Measurements from ENCODE around the gene EEF1AKMT2. TPM values are rescaled to one million over a fixed set of nuclear protein-coding genes. Genes with fewer than 3 reads are reported as not detected.

EEF1AKMT2 gene
- polyA plus RNA-seq, 2 of the 4 experiments (the other 2 are of a cell fraction) = 23.5 to 28.1 TPM

DNA sequence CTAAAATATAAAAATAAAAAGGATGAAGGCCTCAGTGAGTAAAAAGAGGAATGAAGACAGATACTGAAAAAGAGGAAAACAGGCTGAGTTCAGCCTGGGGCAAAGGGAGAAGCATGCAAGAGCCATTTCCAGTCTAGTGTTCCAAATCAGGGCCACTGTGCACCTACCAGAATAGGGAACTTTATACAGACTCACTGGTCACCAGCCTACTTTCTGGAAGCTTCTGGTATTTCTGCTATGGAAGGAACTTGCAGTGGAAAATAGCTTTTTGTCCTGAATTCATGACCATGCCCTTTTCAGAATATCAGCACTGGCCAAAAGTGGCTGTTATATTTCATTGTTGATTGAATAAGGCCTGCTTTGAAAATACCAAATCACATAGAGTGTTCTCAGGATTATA is 38.8 kb upstream of the EEF1AKMT2 start:
- POLR2A ChIA-PET = no interaction called here

DNA sequence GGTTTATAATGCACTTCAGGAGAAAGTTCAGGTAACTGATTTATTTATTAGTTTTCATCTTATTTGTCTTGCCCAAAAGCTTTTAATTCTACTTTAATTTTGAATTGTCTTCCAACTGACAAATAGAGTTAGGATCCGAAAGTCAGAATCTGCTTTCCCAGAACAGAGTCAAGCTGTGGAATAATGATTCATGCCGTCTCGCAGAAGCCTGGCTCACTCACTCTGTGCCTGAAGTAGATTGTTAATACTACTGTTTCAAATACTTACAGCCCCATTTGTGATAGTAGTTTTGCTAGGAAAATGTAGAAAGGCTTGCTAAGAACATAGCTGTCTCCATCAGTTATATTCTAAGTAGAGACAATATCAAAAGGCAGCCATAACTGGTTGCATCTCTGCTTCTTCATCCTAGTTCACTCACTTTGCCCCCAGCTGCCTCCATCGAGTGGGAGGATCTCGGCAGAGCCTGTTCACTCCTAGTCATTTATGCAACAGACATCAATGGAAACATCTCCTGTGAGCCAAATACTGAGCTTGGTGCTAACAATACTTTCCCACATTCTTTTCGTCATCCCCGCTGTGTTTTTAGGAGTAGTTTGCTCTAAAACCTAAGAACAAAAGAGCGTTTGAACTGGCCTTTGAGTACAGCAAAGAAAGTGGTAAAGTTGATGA is 37.9 kb upstream of the EEF1AKMT2 start:
- WGBS (ENCODE audit: missing lambda C conversion rate) = 95% methylated on average over 8 of the region's 8 CpGs
- DNase-seq (ENCODE audit: low read depth in 1 of 2, low spot score in 1 of 2) (no peak), ATAC-seq (no peak), FAIRE-seq (no peak)
- Histone ChIP-seq H3K4me2 (no peak overlapping the region), H3K27ac (no peak overlapping the region), H3K9me3 (no peaks in the 10 kb centered on the region), H3K4me3 (no peak overlapping the region), H3K4me1 (no peaks in the 10 kb centered on the region)
- ChIA-PET POLR2A (no interaction called here), CTCF (interaction anchor here (0.9 to 1.3 kb wide), 3 partner anchors 13 to 300 kb away, joined by 3 read pairs; no protein-coding TSS in a partner anchor)
- TF ChIP-seq, protein P1, sequence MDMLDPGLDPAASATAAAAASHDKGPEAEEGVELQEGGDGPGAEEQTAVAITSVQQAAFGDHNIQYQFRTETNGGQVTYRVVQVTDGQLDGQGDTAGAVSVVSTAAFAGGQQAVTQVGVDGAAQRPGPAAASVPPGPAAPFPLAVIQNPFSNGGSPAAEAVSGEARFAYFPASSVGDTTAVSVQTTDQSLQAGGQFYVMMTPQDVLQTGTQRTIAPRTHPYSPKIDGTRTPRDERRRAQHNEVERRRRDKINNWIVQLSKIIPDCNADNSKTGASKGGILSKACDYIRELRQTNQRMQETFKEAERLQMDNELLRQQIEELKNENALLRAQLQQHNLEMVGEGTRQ (IDR thresholded peaks at IDR 0.05) = no peak
- no peak for TF ChIP-seq BHLHE40 (IDR thresholded peaks at IDR 0.05; ENCODE audit: low read depth, low read length)
- no peak for TF ChIP-seq HMGXB4 (CRISPR knock-in tag; IDR thresholded peaks at IDR 0.05; ENCODE audit: borderline replicate concordance)
- TF ChIP-seq CBX2 (IDR thresholded peaks at IDR 0.05; ENCODE audit: borderline replicate concordance, low read depth) = no peak
- no peak for TF ChIP-seq EHMT2 (IDR thresholded peaks at IDR 0.05; ENCODE audit: low read depth)
- TF ChIP-seq CEBPB (IDR thresholded peaks at IDR 0.05) = no peak
- no peak for TF ChIP-seq HDAC2 (IDR thresholded peaks at IDR 0.05)
- TF ChIP-seq REST (IDR thresholded peaks at IDR 0.05) = no peak

More for the DNA sequence above, 38.8 kb upstream of the EEF1AKMT2 start:
- Histone ChIP-seq H3K4me2 (no peak overlapping the region), H3K4me1 (no peaks in the 10 kb centered on the region), H3K27ac (no peak overlapping the region), H3K9me3 (no peaks in the 10 kb centered on the region), H3K4me3 (no peak overlapping the region)
- FAIRE-seq (no peak), ATAC-seq (no peak), DNase-seq (ENCODE audit: low read depth in 1 of 2, low spot score in 1 of 2) (no peak)
- TF ChIP-seq EP300 (IDR thresholded peaks at IDR 0.05) (no peak), HMGXB4 (CRISPR knock-in tag; IDR thresholded peaks at IDR 0.05; ENCODE audit: borderline replicate concordance) (no peak), FOXS1 (CRISPR knock-in tag; IDR thresholded peaks at IDR 0.05) (no peak), HOXB13 (CRISPR knock-in tag; IDR thresholded peaks at IDR 0.05; ENCODE audit: low read depth) (no peak), NFE2L2 (conservative IDR thresholded peaks at IDR 0.05; ENCODE audit: low read length) (no peak), TP53 (CRISPR knock-in tag; IDR thresholded peaks at IDR 0.05) (no peak), PHF8 (IDR thresholded peaks at IDR 0.05; ENCODE audit: borderline replicate concordance, low read depth) (no peak)
- CTCF ChIA-PET = interaction anchor here (1.3 kb wide), 1 partner anchor 21 kb away, joined by 3 read pairs; no protein-coding TSS in a partner anchor
